ENCODE measurements around the gene DDX11.
"Not testable (repeated sequence)": the region's sequence is repeated elsewhere in the genome, so short reads cannot be mapped to it uniquely, and the experiment has no call there.

The DDX11 gene

DNA sequence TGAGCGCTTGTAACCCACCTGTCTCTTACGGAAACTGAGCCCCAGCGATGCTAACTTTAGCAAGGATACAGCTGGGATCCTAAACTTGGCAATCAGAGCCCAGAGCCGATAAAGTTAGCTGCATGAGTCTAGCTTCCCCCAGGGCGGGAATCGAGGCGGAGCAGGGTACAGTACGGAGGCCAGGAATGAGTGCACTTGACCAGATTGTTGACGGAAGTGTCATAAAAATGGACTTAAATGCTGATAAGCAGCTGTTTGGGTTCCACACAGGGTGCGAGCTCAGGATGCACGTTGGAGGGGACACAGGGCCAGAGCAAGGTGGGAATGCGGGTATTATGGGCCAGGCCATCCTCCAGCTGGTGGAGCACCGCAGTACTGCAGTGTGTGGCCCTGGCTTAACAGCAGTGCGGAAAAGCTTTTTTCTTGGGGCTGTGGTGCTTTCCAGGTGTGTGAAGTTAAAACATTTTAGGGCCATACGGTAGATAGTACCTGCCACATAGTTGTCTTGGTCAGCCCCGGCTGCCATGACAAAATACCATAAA, 744 bp downstream of the DDX11 start:
- Histone ChIP-seq H3K79me2 (ENCODE audit: control insufficient read depth, low read length) (peaks cover 54% of the 10 kb centered on the region), H3K4me3 (ENCODE audit: low read length) (peak overlapping the region; percentile 81), H3K4me1 (ENCODE audit: control insufficient read depth, low read length) (peaks cover 12% of the 10 kb centered on the region), H3K27ac (ENCODE audit: low read depth, low read length) (peak overlapping the region; percentile 76), H3K4me2 (ENCODE audit: low read length) (peak overlapping the region; percentile 66)
- not testable (repeated sequence) for H3K9me2 ChIP-seq (replicated peaks; ENCODE audit: control insufficient read depth, low read length); H3F3A ChIP-seq (ENCODE audit: control insufficient read depth, insufficient read depth); H3K36me3 ChIP-seq (ENCODE audit: control insufficient read depth, low read length); H3K27me3 ChIP-seq (ENCODE audit: control insufficient read depth, low read length); H4K20me1 ChIP-seq (ENCODE audit: control insufficient read depth, insufficient read depth, low read depth, low read length); H3K9me3 ChIP-seq (ENCODE audit: control insufficient read depth, insufficient read depth, low read length)
- TF ChIP-seq, protein P1, sequence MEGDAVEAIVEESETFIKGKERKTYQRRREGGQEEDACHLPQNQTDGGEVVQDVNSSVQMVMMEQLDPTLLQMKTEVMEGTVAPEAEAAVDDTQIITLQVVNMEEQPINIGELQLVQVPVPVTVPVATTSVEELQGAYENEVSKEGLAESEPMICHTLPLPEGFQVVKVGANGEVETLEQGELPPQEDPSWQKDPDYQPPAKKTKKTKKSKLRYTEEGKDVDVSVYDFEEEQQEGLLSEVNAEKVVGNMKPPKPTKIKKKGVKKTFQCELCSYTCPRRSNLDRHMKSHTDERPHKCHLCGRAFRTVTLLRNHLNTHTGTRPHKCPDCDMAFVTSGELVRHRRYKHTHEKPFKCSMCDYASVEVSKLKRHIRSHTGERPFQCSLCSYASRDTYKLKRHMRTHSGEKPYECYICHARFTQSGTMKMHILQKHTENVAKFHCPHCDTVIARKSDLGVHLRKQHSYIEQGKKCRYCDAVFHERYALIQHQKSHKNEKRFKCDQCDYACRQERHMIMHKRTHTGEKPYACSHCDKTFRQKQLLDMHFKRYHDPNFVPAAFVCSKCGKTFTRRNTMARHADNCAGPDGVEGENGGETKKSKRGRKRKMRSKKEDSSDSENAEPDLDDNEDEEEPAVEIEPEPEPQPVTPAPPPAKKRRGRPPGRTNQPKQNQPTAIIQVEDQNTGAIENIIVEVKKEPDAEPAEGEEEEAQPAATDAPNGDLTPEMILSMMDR (IDR thresholded peaks at IDR 0.05; ENCODE audit: low read depth, low read length, poor library complexity, severe bottlenecking) = peak; percentile 43

GRCh38 chr12:31076150-31076549, 2.5 kb downstream of the DDX11 start:
- not testable (repeated sequence) for H3K27me3 ChIP-seq (ENCODE audit: control insufficient read depth, low read length); H3K9me2 ChIP-seq (replicated peaks; ENCODE audit: control insufficient read depth, low read length); H4K20me1 ChIP-seq (ENCODE audit: control insufficient read depth, insufficient read depth, low read depth, low read length); H3K4me2 ChIP-seq (ENCODE audit: low read length); H3K9me3 ChIP-seq (ENCODE audit: control insufficient read depth, insufficient read depth, low read length); H3K27ac ChIP-seq (ENCODE audit: low read depth, low read length); H3K4me3 ChIP-seq (ENCODE audit: low read length); H3F3A ChIP-seq (ENCODE audit: control insufficient read depth, insufficient read depth); H3K36me3 ChIP-seq (ENCODE audit: control insufficient read depth, low read length)
- Histone ChIP-seq H3K4me1 (ENCODE audit: control insufficient read depth, low read length) (peaks cover 12% of the 10 kb centered on the region), H3K79me2 (ENCODE audit: control insufficient read depth, low read length) (peaks cover 60% of the 10 kb centered on the region)

DNA sequence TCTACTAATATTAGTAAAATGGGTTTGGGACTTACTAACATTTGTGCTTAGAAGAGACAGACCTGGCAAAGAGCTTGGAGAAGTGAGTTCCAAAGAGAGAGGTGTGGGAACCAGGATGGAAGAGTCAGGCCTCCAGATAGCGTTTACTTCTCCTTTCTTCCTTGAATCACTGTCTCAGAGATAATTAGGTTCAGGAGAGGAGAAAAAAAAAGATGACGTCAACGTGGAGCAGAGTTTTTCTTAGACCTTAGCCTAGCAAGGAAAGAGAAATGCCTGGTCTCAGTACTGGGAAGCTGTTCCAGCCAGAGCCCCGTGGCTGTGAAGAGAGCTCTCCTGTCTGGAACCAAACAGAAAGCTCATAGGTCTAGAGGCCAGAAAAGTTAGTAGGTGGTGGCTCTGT, 3.4 kb downstream of the DDX11 start:
- H3F3A ChIP-seq (ENCODE audit: control insufficient read depth, insufficient read depth); H3K9me2 ChIP-seq (replicated peaks; ENCODE audit: control insufficient read depth, low read length); H3K27me3 ChIP-seq (ENCODE audit: control insufficient read depth, low read length); H3K9me3 ChIP-seq (ENCODE audit: control insufficient read depth, insufficient read depth, low read length); H3K36me3 ChIP-seq (ENCODE audit: control insufficient read depth, low read length); H4K20me1 ChIP-seq (ENCODE audit: control insufficient read depth, insufficient read depth, low read depth, low read length); H3K4me2 ChIP-seq (ENCODE audit: low read length); H3K4me3 ChIP-seq (ENCODE audit: low read length); H3K27ac ChIP-seq (ENCODE audit: low read depth, low read length): not testable (repeated sequence)
- peaks cover 12% of the 10 kb centered on the region for H3K4me1 ChIP-seq (ENCODE audit: control insufficient read depth, low read length)
- peaks cover 60% of the 10 kb centered on the region for H3K79me2 ChIP-seq (ENCODE audit: control insufficient read depth, low read length)

DNA sequence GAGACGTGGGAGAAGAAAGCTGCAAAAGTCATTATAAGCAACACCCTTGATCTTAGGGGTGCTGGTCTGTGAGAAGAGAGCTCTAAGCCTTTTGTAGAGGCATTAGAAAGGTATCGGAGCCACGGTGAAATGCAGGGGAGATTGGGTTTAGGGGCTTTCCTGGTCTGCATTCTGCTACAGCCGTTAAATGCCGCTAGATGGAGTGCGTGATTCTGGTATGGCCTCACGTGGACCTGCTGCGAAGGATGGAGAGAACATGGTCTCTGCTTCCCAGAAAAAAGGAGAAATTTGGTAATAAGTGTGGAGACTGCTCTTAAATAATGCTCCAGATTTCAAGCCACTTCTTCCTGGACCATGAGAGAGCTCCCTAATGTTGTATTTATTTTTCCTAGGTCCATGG, 4.3 kb downstream of the DDX11 start:
- H3F3A ChIP-seq (ENCODE audit: control insufficient read depth, insufficient read depth); H3K4me2 ChIP-seq (ENCODE audit: low read length); H3K9me2 ChIP-seq (replicated peaks; ENCODE audit: control insufficient read depth, low read length); H3K27me3 ChIP-seq (ENCODE audit: control insufficient read depth, low read length); H3K9me3 ChIP-seq (ENCODE audit: control insufficient read depth, insufficient read depth, low read length); H4K20me1 ChIP-seq (ENCODE audit: control insufficient read depth, insufficient read depth, low read depth, low read length); H3K27ac ChIP-seq (ENCODE audit: low read depth, low read length); H3K4me3 ChIP-seq (ENCODE audit: low read length); H3K4me1 ChIP-seq (ENCODE audit: control insufficient read depth, low read length); H3K36me3 ChIP-seq (ENCODE audit: control insufficient read depth, low read length): not testable (repeated sequence)
- H3K79me2 ChIP-seq (ENCODE audit: control insufficient read depth, low read length) = peaks cover 52% of the 10 kb centered on the region

DNA sequence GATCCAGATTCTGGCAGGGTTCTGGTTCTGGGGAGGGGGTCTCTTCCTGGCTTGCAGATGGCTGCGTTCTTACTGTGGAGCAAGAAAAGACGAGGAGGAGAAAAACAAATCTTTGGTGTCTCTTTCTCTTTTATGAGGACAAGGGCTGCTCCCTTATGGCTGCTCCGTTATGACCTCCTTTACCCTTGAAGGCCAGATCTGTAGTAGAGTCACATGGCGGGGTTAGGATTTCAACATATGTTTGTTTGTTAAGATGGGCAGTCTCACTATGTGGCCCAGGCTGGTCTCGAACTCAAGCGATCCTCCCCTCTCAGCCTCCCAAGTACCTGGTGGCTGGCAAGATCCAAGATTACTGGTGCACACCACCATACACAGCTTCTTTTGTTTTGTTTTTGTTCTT, 5.8 kb downstream of the DDX11 start:
- H3K79me2 ChIP-seq (ENCODE audit: control insufficient read depth, low read length) = peaks cover 46% of the 10 kb centered on the region
- not testable (repeated sequence) for H3K4me2 ChIP-seq (ENCODE audit: low read length); H4K20me1 ChIP-seq (ENCODE audit: control insufficient read depth, insufficient read depth, low read depth, low read length); H3K27me3 ChIP-seq (ENCODE audit: control insufficient read depth, low read length); H3K4me1 ChIP-seq (ENCODE audit: control insufficient read depth, low read length); H3K27ac ChIP-seq (ENCODE audit: low read depth, low read length); H3K9me3 ChIP-seq (ENCODE audit: control insufficient read depth, insufficient read depth, low read length); H3K9me2 ChIP-seq (replicated peaks; ENCODE audit: control insufficient read depth, low read length); H3F3A ChIP-seq (ENCODE audit: control insufficient read depth, insufficient read depth); H3K4me3 ChIP-seq (ENCODE audit: low read length)
- peaks cover 12% of the 10 kb centered on the region for H3K36me3 ChIP-seq (ENCODE audit: control insufficient read depth, low read length)

DNA sequence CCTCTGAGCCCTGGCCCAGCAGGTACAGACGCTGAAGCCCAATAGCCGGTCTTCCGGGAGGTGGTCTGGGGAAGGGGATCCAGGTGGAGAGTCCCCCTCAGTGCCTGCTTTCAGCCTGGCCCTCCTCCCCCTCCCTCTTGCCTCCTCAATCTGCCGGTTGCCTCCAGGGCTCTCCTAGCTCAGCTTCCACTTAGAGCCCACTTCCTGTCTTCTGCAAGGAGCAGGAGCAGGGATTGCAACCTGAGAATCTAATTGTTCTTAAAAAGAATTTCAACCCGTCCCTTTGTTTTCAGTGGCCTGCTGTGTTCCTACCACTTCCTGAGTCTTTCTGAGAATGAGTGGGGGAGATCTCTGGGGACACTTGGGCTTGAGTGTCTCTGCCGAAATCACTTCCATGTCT, 6.6 kb downstream of the DDX11 start:
- H3K4me1 ChIP-seq (ENCODE audit: control insufficient read depth, low read length); H3K27me3 ChIP-seq (ENCODE audit: control insufficient read depth, low read length); H4K20me1 ChIP-seq (ENCODE audit: control insufficient read depth, insufficient read depth, low read depth, low read length); H3K4me2 ChIP-seq (ENCODE audit: low read length); H3K9me3 ChIP-seq (ENCODE audit: control insufficient read depth, insufficient read depth, low read length); H3K27ac ChIP-seq (ENCODE audit: low read depth, low read length); H3K36me3 ChIP-seq (ENCODE audit: control insufficient read depth, low read length); H3K9me2 ChIP-seq (replicated peaks; ENCODE audit: control insufficient read depth, low read length); H3F3A ChIP-seq (ENCODE audit: control insufficient read depth, insufficient read depth); H3K4me3 ChIP-seq (ENCODE audit: low read length): not testable (repeated sequence)
- peaks cover 38% of the 10 kb centered on the region for H3K79me2 ChIP-seq (ENCODE audit: control insufficient read depth, low read length)

- not testable (repeated sequence) for H3K9me3 ChIP-seq (ENCODE audit: control insufficient read depth, insufficient read depth, low read length); H3K27ac ChIP-seq (ENCODE audit: low read depth, low read length); H3K4me2 ChIP-seq (ENCODE audit: low read length); H3K9me2 ChIP-seq (replicated peaks; ENCODE audit: control insufficient read depth, low read length); H3F3A ChIP-seq (ENCODE audit: control insufficient read depth, insufficient read depth); H3K4me1 ChIP-seq (ENCODE audit: control insufficient read depth, low read length); H4K20me1 ChIP-seq (ENCODE audit: control insufficient read depth, insufficient read depth, low read depth, low read length); H3K27me3 ChIP-seq (ENCODE audit: control insufficient read depth, low read length); H3K4me3 ChIP-seq (ENCODE audit: low read length)
- Histone ChIP-seq H3K79me2 (ENCODE audit: control insufficient read depth, low read length) (peaks cover 28% of the 10 kb centered on the region), H3K36me3 (ENCODE audit: control insufficient read depth, low read length) (peaks cover 12% of the 10 kb centered on the region)
Observed at GRCh38 chr12:31081274-31081673, 7.6 kb downstream of the DDX11 start.

DNA sequence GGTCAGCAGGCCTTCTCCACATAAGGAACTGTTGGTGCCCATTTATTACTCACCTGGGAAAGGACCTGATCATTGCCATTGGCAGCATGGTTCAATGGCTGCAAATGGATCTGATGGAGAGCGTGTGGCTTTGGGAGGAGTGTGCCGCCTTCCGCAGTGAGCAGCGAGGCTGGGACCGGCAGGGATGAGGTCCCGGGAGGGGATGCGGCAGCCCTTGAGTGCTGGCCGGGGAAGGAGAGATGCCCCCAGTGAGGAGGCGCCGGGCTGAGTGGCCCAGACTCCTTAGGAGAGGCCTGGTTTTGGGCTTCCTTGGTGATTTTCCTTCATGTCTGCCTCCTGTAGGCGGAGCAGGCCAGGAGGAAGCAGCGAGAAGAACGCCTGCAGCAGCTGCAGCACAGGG, 10.6 kb downstream of the DDX11 start:
- not testable (repeated sequence) for H3K4me3 ChIP-seq (ENCODE audit: low read length); H3K9me2 ChIP-seq (replicated peaks; ENCODE audit: control insufficient read depth, low read length); H3F3A ChIP-seq (ENCODE audit: control insufficient read depth, insufficient read depth); H3K4me1 ChIP-seq (ENCODE audit: control insufficient read depth, low read length); H4K20me1 ChIP-seq (ENCODE audit: control insufficient read depth, insufficient read depth, low read depth, low read length); H3K4me2 ChIP-seq (ENCODE audit: low read length); H3K27me3 ChIP-seq (ENCODE audit: control insufficient read depth, low read length); H3K9me3 ChIP-seq (ENCODE audit: control insufficient read depth, insufficient read depth, low read length); H3K27ac ChIP-seq (ENCODE audit: low read depth, low read length); H3K79me2 ChIP-seq (ENCODE audit: control insufficient read depth, low read length)
- peaks cover 22% of the 10 kb centered on the region for H3K36me3 ChIP-seq (ENCODE audit: control insufficient read depth, low read length)

Measured in DOHH2 (cell line).